ENCODE data around the gene SLC2A8.
A peak's percentile ranks its signal among the peaks of the same experiment; 100 is the strongest.

SLC2A8 gene

GRCh38 chr9:127396808-127397645, at the start of gene SLC2A8:
Gene SLC2A8 (plus strand): TSS chr9:127397169. CDS start chr9:127397231, 62 bp downstream.
- peak within 1 kb of the TSS; percentile 22 for H3K4me3 ChIP-seq (ENCODE audit: control insufficient read depth, low read depth, low read length)
- peak; percentile 94 for DNase-seq (ENCODE audit: low read depth)
- no peak for TF ChIP-seq CTCF (conservative IDR thresholded peaks at IDR 0.05; ENCODE audit: control insufficient read depth, insufficient read depth, low read depth, low read length)

GRCh38 chr9:127347831-127348776, 48.9 kb upstream of the SLC2A8 start:
- peak; percentile 79 for TF ChIP-seq CTCF (conservative IDR thresholded peaks at IDR 0.05; ENCODE audit: control insufficient read depth, insufficient read depth, low read depth, low read length)
- peak; percentile 77 for DNase-seq (ENCODE audit: low read depth)
- H3K4me3 ChIP-seq (ENCODE audit: control insufficient read depth, low read depth, low read length) = no peak overlapping the region

- DNase-seq (ENCODE audit: low read depth) = no peak
- no peak for TF ChIP-seq CTCF (conservative IDR thresholded peaks at IDR 0.05; ENCODE audit: control insufficient read depth, insufficient read depth, low read depth, low read length)
- no peak overlapping the region for H3K4me3 ChIP-seq (ENCODE audit: control insufficient read depth, low read depth, low read length)
Measured at GRCh38 chr9:127349483-127350113, 47.4 kb upstream of the SLC2A8 start.

GRCh38 chr9:127351182-127352166, 45.5 kb upstream of the SLC2A8 start:
- TF ChIP-seq CTCF (conservative IDR thresholded peaks at IDR 0.05; ENCODE audit: control insufficient read depth, insufficient read depth, low read depth, low read length) = no peak
- H3K4me3 ChIP-seq (ENCODE audit: control insufficient read depth, low read depth, low read length) = no peak overlapping the region
- no peak for DNase-seq (ENCODE audit: low read depth)

- TF ChIP-seq CTCF (conservative IDR thresholded peaks at IDR 0.05; ENCODE audit: control insufficient read depth, insufficient read depth, low read depth, low read length) = no peak
- H3K4me3 ChIP-seq (ENCODE audit: control insufficient read depth, low read depth, low read length) = no peak overlapping the region
Measured at GRCh38 chr9:127353882-127354281, 43.1 kb upstream of the SLC2A8 start.

More at GRCh38 chr9:127353882-127354281, 43.1 kb upstream of the SLC2A8 start:
- no peak for DNase-seq (ENCODE audit: low read depth)
